HG03469 (cell line): ENCODE data around the gene MTREX.

ENCODE experiments used
- ATAC-seq: cut with Tn5 transposase; IDR thresholded peaks from one replicate; pipeline ENCODE4 v1.9.1; 2021; ENCODE audit warnings: mild to moderate bottlenecking, moderate library complexity, moderate number of reproducible peaks; ENCODE audit not compliant: unreplicated experiment

Gene MTREX

GRCh38 chr5:55324006-55324405 is 16.2 kb downstream of the MTREX start:
- no peak for ATAC-seq

- ATAC-seq: no peak
These were observed 17.1 kb downstream of the MTREX start for GRCh38 chr5:55324815-55325418.

DNA sequence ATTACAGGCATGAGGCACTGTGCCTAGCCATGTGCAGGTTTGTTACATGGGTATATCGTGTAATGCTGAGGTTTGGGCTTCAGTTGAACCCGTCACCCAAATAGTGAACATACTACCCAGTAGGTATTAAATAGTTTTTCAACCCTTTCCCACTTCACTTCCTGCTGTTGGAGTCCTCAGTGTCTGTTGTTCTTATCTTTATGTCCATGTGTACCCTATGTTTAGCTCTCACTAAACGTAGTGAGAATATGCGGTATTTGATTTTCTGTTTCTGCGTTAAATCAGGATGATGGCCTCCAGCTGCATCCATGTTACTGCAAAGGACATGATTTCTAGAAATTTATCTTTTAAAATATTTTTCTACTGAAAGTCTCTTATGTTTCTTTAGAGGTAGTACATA is 17.8 kb downstream of the MTREX start:
- no peak for ATAC-seq

DNA sequence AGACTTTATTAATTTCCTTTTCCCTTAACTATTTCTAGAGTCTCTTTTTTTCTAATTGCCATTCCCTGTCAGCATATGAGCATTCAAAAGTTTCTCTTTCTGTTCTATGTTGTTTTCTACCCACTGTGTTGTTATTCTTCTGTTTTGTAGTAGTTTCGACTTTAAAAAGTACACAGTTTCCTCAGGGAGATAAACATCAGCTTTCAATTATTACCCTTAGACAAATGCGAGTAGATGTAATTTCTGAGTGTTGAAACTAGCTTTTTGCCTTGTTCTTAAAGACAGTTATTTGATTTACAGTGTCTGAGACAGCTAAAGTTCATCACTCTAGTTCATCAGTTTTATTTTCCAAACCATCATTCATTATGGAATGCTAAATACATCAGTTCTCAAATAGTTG is 19.5 kb downstream of the MTREX start:
- no peak for ATAC-seq

DNA sequence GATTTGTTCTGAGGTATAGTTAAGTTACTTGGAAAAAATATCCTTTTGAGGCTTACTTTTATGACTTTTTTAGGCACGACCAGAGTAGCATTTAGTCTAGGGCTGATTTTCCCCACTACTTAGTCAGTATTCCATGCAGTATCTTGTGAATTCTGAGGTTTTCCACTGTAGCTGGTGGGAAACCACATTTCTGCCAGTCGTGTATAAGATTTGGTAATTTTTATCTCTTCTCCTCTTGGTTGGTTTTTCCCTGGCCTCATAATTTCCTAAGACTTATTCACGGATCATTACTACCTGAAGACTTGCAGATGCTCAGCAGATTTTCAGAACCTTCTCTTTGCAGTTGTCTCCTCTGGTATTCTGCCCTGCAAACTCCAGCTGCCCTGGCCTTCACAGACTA is 23.5 kb downstream of the MTREX start:
- no peak for ATAC-seq

DNA sequence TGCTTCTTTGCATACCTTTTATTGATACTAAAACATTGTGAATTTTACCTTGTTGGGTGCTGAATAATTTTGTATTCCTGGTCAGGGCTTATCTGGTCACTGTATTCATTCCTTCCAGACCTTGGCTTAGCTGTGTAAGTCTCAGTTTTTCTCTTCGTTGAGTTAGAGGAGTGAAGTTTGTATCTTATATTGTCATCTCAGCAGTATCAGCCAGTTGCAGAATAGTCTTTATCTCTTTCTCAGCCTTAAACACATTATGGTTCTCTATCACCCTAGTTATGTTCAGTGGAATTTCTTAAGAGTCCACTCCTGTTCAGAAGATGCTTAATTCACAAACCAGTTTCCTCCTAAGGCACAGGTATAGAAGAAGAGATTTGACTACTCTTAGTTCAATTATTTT is 25.2 kb downstream of the MTREX start:
- no peak for ATAC-seq

DNA sequence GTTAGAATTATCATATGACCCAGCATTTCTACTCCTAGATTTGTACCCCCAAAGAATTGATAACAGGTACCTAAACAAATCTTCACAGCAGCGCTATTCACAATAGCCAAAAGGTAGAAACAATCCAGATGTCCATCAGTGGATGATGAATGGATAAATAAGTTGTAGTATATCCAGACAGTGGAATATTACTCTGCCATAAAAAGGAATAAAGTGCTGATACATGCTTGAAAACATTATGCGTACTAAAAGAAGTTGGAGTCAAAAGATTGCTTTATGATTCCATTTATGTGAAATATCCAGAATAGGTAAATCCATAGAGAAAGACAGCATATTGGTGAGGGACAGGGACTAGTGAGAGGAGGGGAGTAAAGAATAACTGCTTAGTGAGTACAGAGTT is 26.0 kb downstream of the MTREX start:
- no peak for ATAC-seq

GRCh38 chr5:55338092-55338613 is 30.4 kb downstream of the MTREX start:
- ATAC-seq: no peak

- ATAC-seq: no peak
These were observed 31.0 kb downstream of the MTREX start for GRCh38 chr5:55338810-55339243.

DNA sequence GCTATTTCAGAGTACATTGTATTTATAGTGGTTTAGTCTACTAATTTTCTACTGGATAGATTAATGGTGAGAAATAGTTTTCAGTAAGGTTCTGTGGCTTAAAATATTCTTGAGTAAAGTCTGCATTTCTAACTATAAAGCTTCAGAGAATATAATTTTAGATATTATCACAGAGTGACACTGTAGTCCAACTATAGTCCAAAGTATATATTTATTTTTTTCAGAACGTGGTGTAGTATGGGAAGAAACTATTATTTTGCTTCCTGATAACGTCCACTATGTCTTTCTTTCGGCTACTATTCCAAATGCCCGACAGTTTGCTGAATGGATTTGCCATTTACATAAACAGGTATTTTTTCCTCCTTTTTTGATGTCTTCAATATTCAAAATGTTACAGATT is 35.3 kb downstream of the MTREX start:
- ATAC-seq: no peak

- no peak for ATAC-seq
These were observed 35.8 kb downstream of the MTREX start for GRCh38 chr5:55343609-55344008.

- ATAC-seq: no peak
These were observed 36.7 kb downstream of the MTREX start for GRCh38 chr5:55344392-55344992.

- ATAC-seq: no peak
These were observed 37.5 kb downstream of the MTREX start for GRCh38 chr5:55345327-55345726.

GRCh38 chr5:55347786-55348185 is 40.0 kb downstream of the MTREX start:
- ATAC-seq: no peak

DNA sequence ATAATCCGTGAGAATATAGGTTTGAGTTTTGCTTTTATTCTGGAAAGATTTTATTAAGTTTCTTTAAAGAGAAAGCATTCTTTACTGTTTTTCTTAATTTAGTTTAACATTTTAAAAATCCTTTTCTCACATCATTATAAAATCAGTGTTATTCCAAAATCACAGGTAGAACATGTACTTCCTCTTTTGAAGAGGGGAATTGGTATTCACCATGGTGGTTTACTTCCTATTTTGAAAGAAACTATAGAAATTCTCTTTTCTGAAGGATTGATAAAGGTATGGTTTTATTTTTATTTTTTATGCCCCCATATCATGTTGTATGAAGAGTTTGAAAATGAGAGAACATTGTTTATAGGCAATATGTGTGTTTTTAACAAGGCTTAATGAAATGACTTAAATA is 43.0 kb downstream of the MTREX start:
- no peak for ATAC-seq

GRCh38 chr5:55356896-55357295 is 49.1 kb downstream of the MTREX start:
- ATAC-seq: no peak

DNA sequence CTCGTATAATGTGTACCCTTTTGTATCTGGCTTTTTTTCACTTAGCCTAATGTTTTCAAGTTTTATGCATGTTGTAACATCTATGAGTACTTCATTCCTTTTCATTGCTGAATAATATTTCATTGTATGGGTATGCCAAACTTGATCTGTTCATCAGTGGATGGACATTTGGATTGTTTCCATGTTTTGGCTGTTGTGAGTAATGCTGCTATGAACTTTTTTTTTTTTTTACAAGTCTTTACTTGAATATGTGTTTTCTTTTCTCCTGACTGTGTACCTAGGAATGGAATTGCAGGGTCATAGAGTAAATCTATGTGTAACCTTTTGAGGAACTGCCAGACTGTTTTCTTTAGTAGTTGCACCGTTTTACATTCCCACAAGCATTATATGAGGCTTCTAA is 52.4 kb downstream of the MTREX start:
- no peak for ATAC-seq

- ATAC-seq: no peak
These were observed 56.1 kb downstream of the MTREX start for GRCh38 chr5:55363856-55364255.

- peak; percentile 96 for ATAC-seq
These were observed 56.8 kb downstream of the MTREX start for GRCh38 chr5:55364537-55365055.

GRCh38 chr5:55370291-55370925 is 62.6 kb downstream of the MTREX start:
- no peak for ATAC-seq

GRCh38 chr5:55371145-55371544 is 63.4 kb downstream of the MTREX start:
- ATAC-seq: no peak
